ENCODE results near the gene SARDH.

DNA sequence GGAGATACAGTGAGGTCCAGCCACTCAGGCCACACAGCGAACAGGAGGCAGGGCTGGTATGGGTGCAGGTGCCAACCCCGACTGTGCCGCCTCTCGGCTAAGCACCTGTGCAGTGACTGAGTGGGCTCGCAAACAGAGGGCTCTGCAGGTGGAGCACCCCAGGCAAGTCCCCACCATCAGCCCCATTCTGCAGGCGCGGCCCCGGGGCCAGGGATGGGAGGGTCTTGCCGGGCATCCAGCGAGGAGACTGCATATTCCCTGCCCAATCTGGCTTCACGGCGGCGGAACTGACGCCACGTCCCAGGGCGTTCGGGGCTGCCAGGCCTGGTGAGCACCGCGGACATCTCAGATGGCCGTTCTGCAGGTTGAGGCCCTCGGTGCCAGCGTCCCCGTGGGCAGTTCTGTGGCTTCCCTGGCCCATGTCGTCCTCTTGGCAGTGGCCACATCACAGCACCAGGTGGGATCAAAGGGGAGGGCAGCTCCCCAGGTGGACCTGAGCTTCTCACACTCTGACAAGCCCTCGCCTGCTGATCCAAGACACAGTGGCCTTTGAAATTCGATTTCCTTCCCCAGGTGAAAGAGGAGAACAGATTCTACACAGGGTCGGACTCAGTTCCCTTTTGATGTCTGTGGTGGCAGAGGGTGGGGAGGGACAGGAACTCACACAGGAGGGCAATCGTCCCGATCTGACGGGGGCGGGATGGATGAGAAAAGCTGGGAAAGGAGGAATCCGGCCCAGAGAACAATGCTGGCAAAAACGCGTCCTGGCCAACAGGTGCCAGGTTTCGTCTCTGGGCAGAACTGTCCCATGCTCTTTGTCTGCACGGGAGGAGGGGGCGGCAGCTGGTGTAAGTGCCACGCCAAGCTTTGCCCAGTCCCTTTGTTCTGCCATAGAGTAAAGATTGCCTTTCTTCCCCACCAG, 83.2 kb downstream of the SARDH start:
- TF ChIP-seq GLIS2 (tag by site-specific recombination; IDR thresholded peaks at IDR 0.05) (no peak), YY1 (tag by site-specific recombination; IDR thresholded peaks at IDR 0.05) (no peak), ZNF501 (tag by site-specific recombination; IDR thresholded peaks at IDR 0.05) (no peak), ZNF302 (tag by site-specific recombination; IDR thresholded peaks at IDR 0.05; ENCODE audit: low read depth) (no peak), GLI4 (tag by site-specific recombination; IDR thresholded peaks at IDR 0.05) (no peak)
- TF ChIP-seq, protein P1, sequence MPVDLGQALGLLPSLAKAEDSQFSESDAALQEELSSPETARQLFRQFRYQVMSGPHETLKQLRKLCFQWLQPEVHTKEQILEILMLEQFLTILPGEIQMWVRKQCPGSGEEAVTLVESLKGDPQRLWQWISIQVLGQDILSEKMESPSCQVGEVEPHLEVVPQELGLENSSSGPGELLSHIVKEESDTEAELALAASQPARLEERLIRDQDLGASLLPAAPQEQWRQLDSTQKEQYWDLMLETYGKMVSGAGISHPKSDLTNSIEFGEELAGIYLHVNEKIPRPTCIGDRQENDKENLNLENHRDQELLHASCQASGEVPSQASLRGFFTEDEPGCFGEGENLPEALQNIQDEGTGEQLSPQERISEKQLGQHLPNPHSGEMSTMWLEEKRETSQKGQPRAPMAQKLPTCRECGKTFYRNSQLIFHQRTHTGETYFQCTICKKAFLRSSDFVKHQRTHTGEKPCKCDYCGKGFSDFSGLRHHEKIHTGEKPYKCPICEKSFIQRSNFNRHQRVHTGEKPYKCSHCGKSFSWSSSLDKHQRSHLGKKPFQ (tag by site-specific recombination; IDR thresholded peaks at IDR 0.05) = no peak
- TF ChIP-seq, protein P2, sequence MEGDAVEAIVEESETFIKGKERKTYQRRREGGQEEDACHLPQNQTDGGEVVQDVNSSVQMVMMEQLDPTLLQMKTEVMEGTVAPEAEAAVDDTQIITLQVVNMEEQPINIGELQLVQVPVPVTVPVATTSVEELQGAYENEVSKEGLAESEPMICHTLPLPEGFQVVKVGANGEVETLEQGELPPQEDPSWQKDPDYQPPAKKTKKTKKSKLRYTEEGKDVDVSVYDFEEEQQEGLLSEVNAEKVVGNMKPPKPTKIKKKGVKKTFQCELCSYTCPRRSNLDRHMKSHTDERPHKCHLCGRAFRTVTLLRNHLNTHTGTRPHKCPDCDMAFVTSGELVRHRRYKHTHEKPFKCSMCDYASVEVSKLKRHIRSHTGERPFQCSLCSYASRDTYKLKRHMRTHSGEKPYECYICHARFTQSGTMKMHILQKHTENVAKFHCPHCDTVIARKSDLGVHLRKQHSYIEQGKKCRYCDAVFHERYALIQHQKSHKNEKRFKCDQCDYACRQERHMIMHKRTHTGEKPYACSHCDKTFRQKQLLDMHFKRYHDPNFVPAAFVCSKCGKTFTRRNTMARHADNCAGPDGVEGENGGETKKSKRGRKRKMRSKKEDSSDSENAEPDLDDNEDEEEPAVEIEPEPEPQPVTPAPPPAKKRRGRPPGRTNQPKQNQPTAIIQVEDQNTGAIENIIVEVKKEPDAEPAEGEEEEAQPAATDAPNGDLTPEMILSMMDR (tag by site-specific recombination; IDR thresholded peaks at IDR 0.05) = no peak

Measured in HEK293 (cell line).